Measurements from ENCODE around the gene THSD4.

THSD4 gene

DNA sequence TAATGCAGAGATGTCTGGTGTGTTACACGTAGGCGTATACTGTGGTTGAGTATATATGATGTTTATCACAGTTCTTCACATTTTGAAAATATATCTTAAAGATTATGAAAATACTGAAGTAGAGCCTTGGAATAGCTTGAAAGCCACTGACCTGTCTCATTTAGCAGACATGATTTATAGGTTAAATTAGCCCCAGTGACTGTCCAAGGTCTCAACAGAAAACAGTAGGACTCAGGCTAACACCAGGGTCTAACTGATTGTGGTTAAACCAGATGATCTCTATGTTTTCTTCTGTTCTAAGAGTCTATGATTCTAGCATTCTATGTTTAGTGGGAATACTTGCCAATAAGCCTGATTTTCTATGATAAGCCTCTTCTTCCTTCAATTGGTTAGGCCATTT, 528.6 kb downstream of the THSD4 start:
- H3K36me3 ChIP-seq (ENCODE audit: insufficient read depth, low read length): no peaks in the 10 kb centered on the region
- H3F3A ChIP-seq (ENCODE audit: insufficient read depth, low read length): no peaks in the 10 kb centered on the region
- TF ChIP-seq EZH2 (IDR thresholded peaks at IDR 0.05; ENCODE audit: borderline replicate concordance, low read length): no peak
- TF ChIP-seq, protein P1, sequence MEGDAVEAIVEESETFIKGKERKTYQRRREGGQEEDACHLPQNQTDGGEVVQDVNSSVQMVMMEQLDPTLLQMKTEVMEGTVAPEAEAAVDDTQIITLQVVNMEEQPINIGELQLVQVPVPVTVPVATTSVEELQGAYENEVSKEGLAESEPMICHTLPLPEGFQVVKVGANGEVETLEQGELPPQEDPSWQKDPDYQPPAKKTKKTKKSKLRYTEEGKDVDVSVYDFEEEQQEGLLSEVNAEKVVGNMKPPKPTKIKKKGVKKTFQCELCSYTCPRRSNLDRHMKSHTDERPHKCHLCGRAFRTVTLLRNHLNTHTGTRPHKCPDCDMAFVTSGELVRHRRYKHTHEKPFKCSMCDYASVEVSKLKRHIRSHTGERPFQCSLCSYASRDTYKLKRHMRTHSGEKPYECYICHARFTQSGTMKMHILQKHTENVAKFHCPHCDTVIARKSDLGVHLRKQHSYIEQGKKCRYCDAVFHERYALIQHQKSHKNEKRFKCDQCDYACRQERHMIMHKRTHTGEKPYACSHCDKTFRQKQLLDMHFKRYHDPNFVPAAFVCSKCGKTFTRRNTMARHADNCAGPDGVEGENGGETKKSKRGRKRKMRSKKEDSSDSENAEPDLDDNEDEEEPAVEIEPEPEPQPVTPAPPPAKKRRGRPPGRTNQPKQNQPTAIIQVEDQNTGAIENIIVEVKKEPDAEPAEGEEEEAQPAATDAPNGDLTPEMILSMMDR (IDR thresholded peaks at IDR 0.05; ENCODE audit: low read length): no peak
- H3K9me3 ChIP-seq (ENCODE audit: low read length): no peaks in the 10 kb centered on the region
- no peak overlapping the region for H3K4me2 ChIP-seq (ENCODE audit: low read length)
- H3K9me2 ChIP-seq (ENCODE audit: low read depth, low read length): no peaks in the 10 kb centered on the region
- no peaks in the 10 kb centered on the region for H3K27me3 ChIP-seq (ENCODE audit: insufficient read depth, low read length)
- no peaks in the 10 kb centered on the region for H4K20me1 ChIP-seq (ENCODE audit: insufficient read depth, low read length)
- no peak overlapping the region for H3K9ac ChIP-seq (ENCODE audit: low read length)
- H3K79me2 ChIP-seq (ENCODE audit: insufficient read depth, low read length): no peaks in the 10 kb centered on the region
- no peak overlapping the region for H3K4me3 ChIP-seq (ENCODE audit: low read depth, low read length, poor library complexity, severe bottlenecking)
- no peak overlapping the region for H2AFZ ChIP-seq (ENCODE audit: low read length)
- no peaks in the 10 kb centered on the region for H3K4me1 ChIP-seq (ENCODE audit: insufficient read depth, low read length, severe bottlenecking)
- no peak overlapping the region for H3K27ac ChIP-seq (ENCODE audit: low read depth, low read length, poor library complexity, severe bottlenecking)

GRCh38 chr15:71646767-71647486, 531.7 kb downstream of the THSD4 start:
- Histone ChIP-seq H3K27me3 (ENCODE audit: insufficient read depth, low read length) (no peaks in the 10 kb centered on the region), H2AFZ (ENCODE audit: low read length) (no peak overlapping the region), H3K4me3 (ENCODE audit: low read depth, low read length, poor library complexity, severe bottlenecking) (no peak overlapping the region), H3K9me3 (ENCODE audit: low read length) (no peaks in the 10 kb centered on the region), H3K36me3 (ENCODE audit: insufficient read depth, low read length) (no peaks in the 10 kb centered on the region), H4K20me1 (ENCODE audit: insufficient read depth, low read length) (no peaks in the 10 kb centered on the region), H3K79me2 (ENCODE audit: insufficient read depth, low read length) (no peaks in the 10 kb centered on the region), H3F3A (ENCODE audit: insufficient read depth, low read length) (no peaks in the 10 kb centered on the region), H3K27ac (ENCODE audit: low read depth, low read length, poor library complexity, severe bottlenecking) (no peak overlapping the region), H3K4me2 (ENCODE audit: low read length) (no peak overlapping the region), H3K9me2 (ENCODE audit: low read depth, low read length) (no peaks in the 10 kb centered on the region), H3K9ac (ENCODE audit: low read length) (no peak overlapping the region), H3K4me1 (ENCODE audit: insufficient read depth, low read length, severe bottlenecking) (no peaks in the 10 kb centered on the region)
- TF ChIP-seq, protein P1 (IDR thresholded peaks at IDR 0.05; ENCODE audit: low read length): no peak
- no peak for TF ChIP-seq EZH2 (IDR thresholded peaks at IDR 0.05; ENCODE audit: borderline replicate concordance, low read length)

DNA sequence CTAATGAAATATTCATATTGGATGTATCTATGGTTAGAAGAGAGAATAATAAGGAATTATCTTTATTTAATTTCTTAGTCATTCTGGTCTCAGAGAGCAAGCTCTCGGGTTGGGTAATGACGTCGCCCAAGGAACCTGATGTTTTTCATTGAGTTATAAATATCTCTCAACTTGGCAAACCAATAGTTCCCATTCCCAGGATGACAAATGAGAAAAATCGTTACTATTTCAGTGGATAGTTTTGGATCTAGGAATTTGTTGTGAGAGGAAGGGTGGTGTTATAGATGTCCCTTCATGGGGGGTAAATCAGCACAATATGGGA, 532.2 kb downstream of the THSD4 start:
- no peak overlapping the region for H3K4me2 ChIP-seq (ENCODE audit: low read length)
- H3K9me2 ChIP-seq (ENCODE audit: low read depth, low read length): no peaks in the 10 kb centered on the region
- H3F3A ChIP-seq (ENCODE audit: insufficient read depth, low read length): no peaks in the 10 kb centered on the region

More for the DNA sequence above, 532.2 kb downstream of the THSD4 start:
- Histone ChIP-seq H3K9ac (ENCODE audit: low read length) (no peak overlapping the region), H3K4me1 (ENCODE audit: insufficient read depth, low read length, severe bottlenecking) (no peaks in the 10 kb centered on the region), H3K4me3 (ENCODE audit: low read depth, low read length, poor library complexity, severe bottlenecking) (no peak overlapping the region), H3K9me3 (ENCODE audit: low read length) (no peaks in the 10 kb centered on the region), H4K20me1 (ENCODE audit: insufficient read depth, low read length) (no peaks in the 10 kb centered on the region), H3K27me3 (ENCODE audit: insufficient read depth, low read length) (no peaks in the 10 kb centered on the region), H3K79me2 (ENCODE audit: insufficient read depth, low read length) (no peaks in the 10 kb centered on the region), H3K36me3 (ENCODE audit: insufficient read depth, low read length) (no peaks in the 10 kb centered on the region), H3K27ac (ENCODE audit: low read depth, low read length, poor library complexity, severe bottlenecking) (no peak overlapping the region), H2AFZ (ENCODE audit: low read length) (no peak overlapping the region)
- TF ChIP-seq EZH2 (IDR thresholded peaks at IDR 0.05; ENCODE audit: borderline replicate concordance, low read length): no peak
- TF ChIP-seq, protein P1 (IDR thresholded peaks at IDR 0.05; ENCODE audit: low read length): no peak
